ENCODE measurements around the gene MTUS2.

MTUS2 gene

GRCh38 chr13:28822801-28823200 lies 2.7 kb downstream of the MTUS2 start:
- no peak for DNase-seq
- intact Hi-C loops (cut with DNase I; ENCODE audit: low total_unique reads), result no loop called here
- Histone ChIP-seq H3K27me3 (peaks cover 0 to 23% of the 10 kb centered on the region in 2 donors), H3K27ac (no peak overlapping the region), H3K36me3 (no peaks in the 10 kb centered on the region), H3K9me3 (peaks cover 0 to under 1% (median under 1%) of the 10 kb centered on the region in 3 donors), H3K4me1 (peaks cover 0 to 16% (median 8%) of the 10 kb centered on the region in 4 donors), H3K4me3 (no peak overlapping the region)
- no peak for TF ChIP-seq CTCF (IDR thresholded peaks at IDR 0.05)

GRCh38 chr13:28825379-28825778 lies 5.2 kb downstream of the MTUS2 start:
- H3K36me3 ChIP-seq, result no peaks in the 10 kb centered on the region
- intact Hi-C loops (cut with DNase I; ENCODE audit: low total_unique reads), result no loop called here
- peaks cover 0 to 20% (median 14%) of the 10 kb centered on the region in 3 donors for H3K9me3 ChIP-seq
- no peak overlapping the region for H3K4me3 ChIP-seq
- no peak overlapping the region for H3K27ac ChIP-seq
- DNase-seq, result no peak
- peaks cover 0 to 7% (median 3%) of the 10 kb centered on the region in 4 donors for H3K4me1 ChIP-seq
- TF ChIP-seq CTCF (IDR thresholded peaks at IDR 0.05), result no peak
- peaks cover 0 to 7% of the 10 kb centered on the region in 2 donors for H3K27me3 ChIP-seq

- intact Hi-C loops (cut with DNase I; ENCODE audit: low total_unique reads), result no loop called here
- TF ChIP-seq CTCF (IDR thresholded peaks at IDR 0.05), result no peak
- no peak for DNase-seq
- Histone ChIP-seq H3K4me3 (no peak overlapping the region), H3K36me3 (peaks cover 0 to 1% (median 0%) of the 10 kb centered on the region in 3 donors), H3K9me3 (peaks cover 0 to 29% (median 17%) of the 10 kb centered on the region in 3 donors), H3K27me3 (no peaks in the 10 kb centered on the region), H3K27ac (no peak overlapping the region), H3K4me1 (no peaks in the 10 kb centered on the region)
These were observed 6.2 kb downstream of the MTUS2 start for GRCh38 chr13:28826368-28826767.

- Histone ChIP-seq H3K36me3 (peaks cover 0 to 7% (median 0%) of the 10 kb centered on the region in 3 donors), H3K27ac (no peak overlapping the region), H3K9me3 (peaks cover 0 to 38% (median 19%) of the 10 kb centered on the region in 3 donors), H3K4me1 (no peaks in the 10 kb centered on the region), H3K27me3 (no peaks in the 10 kb centered on the region), H3K4me3 (no peak overlapping the region)
- DNase-seq, result no peak
- no peak for TF ChIP-seq CTCF (IDR thresholded peaks at IDR 0.05)
- intact Hi-C loops (cut with DNase I; ENCODE audit: low total_unique reads), result no loop called here
These were observed 10.4 kb downstream of the MTUS2 start for GRCh38 chr13:28830580-28830979.

- no peaks in the 10 kb centered on the region for H3K4me1 ChIP-seq
These were observed 11.0 kb downstream of the MTUS2 start for GRCh38 chr13:28831117-28831516.

More at GRCh38 chr13:28831117-28831516, 11.0 kb downstream of the MTUS2 start:
- Histone ChIP-seq H3K4me3 (no peak overlapping the region), H3K9me3 (peaks cover 0 to 38% (median 19%) of the 10 kb centered on the region in 3 donors), H3K36me3 (peaks cover 0 to 7% (median 0%) of the 10 kb centered on the region in 3 donors), H3K27me3 (no peaks in the 10 kb centered on the region), H3K27ac (no peak overlapping the region)
- TF ChIP-seq CTCF (IDR thresholded peaks at IDR 0.05), result no peak
- intact Hi-C loops (cut with DNase I; ENCODE audit: low total_unique reads), result no loop called here
- no peak for DNase-seq

All from tibial artery (tissue), 4 donors.